Measurements from ENCODE around the gene GAS2L1. TPM values are rescaled to one million over a fixed set of nuclear protein-coding genes. Genes with fewer than 3 reads are reported as not detected.

Gene GAS2L1
- total RNA-seq, 2 experiments from 2014 or later: not detected

DNA sequence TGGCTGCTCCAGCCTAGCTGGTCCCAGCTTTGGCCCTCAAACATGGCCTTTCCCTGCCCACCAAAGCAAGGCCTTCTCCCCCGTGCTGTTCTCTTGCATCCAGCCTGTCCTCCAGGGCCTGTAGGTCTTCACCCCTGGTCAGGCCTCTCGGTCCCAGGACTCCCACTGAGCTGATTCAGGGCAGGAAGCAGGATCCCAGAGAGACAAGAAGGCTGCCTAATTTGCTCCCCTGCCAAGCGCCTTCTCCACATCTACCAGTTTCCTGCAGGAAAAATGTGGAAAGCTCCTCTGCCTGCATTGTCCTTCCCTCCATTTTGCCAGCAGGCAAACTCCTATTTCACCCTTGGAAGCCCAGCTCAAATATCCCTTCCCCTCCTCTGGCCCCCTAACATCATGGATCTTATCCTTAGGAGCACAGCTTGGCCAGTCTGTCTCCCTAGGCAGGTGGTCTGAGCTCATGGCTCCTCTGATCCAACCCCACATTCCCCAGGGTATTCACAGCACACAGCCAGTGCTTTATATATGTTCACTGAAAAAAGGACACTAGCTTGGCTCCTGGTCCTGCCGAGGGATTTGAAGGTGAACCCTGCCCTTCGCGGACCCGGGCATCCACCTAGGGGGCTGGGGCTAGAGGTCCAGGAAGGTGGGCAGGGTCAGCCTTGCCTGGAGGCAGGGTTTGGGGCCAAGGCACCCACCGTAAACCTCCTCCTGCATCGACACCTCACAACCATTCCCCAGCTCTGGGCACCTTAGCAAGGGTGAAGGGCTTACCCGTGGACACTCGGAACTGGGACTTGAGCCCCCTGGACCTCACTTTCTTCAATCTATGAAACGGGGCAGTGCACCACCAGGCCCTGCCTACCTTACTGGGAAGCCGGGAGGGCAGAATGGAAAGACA, 39.6 kb upstream of the GAS2L1 start:
- Histone ChIP-seq H3K36me3 (ENCODE audit: insufficient read depth, low read length) (peaks cover 62% of the 10 kb centered on the region), H3K9me3 (ENCODE audit: low read length) (no peaks in the 10 kb centered on the region), H3K4me1 (ENCODE audit: insufficient read depth, low read length, poor library complexity, severe bottlenecking) (peaks cover 32% of the 10 kb centered on the region), H3K9me2 (ENCODE audit: insufficient read depth, low read length) (no peaks in the 10 kb centered on the region), H3K4me2 (ENCODE audit: low read length) (peak overlapping the region; percentile 80), H3K27ac (ENCODE audit: low read depth, low read length, poor library complexity, severe bottlenecking) (peak overlapping the region; percentile 75), H3K4me3 (ENCODE audit: low read depth, low read length, poor library complexity, severe bottlenecking) (peak overlapping the region; percentile 92), H3K79me2 (ENCODE audit: insufficient read depth, low read depth, low read length) (peaks cover 57% of the 10 kb centered on the region), H2AFZ (ENCODE audit: low read length) (peak overlapping the region; percentile 78; the same call in 1 of the 2 replicates), H4K20me1 (ENCODE audit: insufficient read depth, low read length) (peaks cover 31% of the 10 kb centered on the region)
- ChIA-PET POLR2A (interaction anchor here (0.7 kb wide), 1 partner anchor 233 kb away, joined by 3 read pairs; no protein-coding TSS in a partner anchor), CTCF (ENCODE audit: unreplicated experiment) (no interaction called here)
- intact Hi-C loops (cut with micrococcal nuclease; ENCODE audit: unreplicated experiment): loop anchor here (5.0 to 10.0 kb wide), 3 partner anchors 80 to 1158 kb away; partner anchors contain the start of genes CHEK2, HSCB and MTFP1
- no peak for TF ChIP-seq EZH2phosphoT487 (IDR thresholded peaks at IDR 0.05; ENCODE audit: borderline replicate concordance, low read depth, low read length)
- TF ChIP-seq, protein P1, sequence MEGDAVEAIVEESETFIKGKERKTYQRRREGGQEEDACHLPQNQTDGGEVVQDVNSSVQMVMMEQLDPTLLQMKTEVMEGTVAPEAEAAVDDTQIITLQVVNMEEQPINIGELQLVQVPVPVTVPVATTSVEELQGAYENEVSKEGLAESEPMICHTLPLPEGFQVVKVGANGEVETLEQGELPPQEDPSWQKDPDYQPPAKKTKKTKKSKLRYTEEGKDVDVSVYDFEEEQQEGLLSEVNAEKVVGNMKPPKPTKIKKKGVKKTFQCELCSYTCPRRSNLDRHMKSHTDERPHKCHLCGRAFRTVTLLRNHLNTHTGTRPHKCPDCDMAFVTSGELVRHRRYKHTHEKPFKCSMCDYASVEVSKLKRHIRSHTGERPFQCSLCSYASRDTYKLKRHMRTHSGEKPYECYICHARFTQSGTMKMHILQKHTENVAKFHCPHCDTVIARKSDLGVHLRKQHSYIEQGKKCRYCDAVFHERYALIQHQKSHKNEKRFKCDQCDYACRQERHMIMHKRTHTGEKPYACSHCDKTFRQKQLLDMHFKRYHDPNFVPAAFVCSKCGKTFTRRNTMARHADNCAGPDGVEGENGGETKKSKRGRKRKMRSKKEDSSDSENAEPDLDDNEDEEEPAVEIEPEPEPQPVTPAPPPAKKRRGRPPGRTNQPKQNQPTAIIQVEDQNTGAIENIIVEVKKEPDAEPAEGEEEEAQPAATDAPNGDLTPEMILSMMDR (conservative IDR thresholded peaks at IDR 0.05; ENCODE audit: low read length): no peak
- BruUV-seq (replicated peaks): no TSS peak
- peak; percentile 13 for DNase-seq (ENCODE audit: low spot score)

DNA sequence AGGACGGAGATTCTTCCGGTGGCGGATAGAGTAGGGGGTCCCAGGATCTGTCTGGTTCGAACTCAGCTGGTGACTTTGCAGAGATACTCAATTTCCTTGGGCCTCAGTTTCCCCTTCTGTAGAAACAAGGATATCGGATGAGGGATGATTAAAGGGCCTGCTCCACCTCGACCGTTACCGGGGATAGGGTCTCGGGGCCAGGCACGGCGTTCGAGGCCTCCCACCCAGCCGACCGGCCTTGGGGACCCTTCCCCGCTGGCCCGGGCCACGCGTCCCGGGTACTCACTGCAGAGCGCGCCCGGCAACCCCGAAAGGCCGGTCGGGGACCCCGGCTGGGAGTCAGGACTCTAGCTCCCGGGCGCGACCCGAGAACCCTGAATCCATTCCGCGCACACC, 39.0 kb upstream of the GAS2L1 start:
- peak overlapping the region; percentile 92 for H3K4me3 ChIP-seq (ENCODE audit: low read depth, low read length, poor library complexity, severe bottlenecking)
- POLR2A ChIA-PET: no interaction called here
- CTCF ChIA-PET (ENCODE audit: unreplicated experiment): interaction anchor here (0.6 kb wide), 1 partner anchor 21 kb away, joined by 3 read pairs; no protein-coding TSS in a partner anchor
- no peaks in the 10 kb centered on the region for H3K9me3 ChIP-seq (ENCODE audit: low read length)
- peaks cover 34% of the 10 kb centered on the region for H3K4me1 ChIP-seq (ENCODE audit: insufficient read depth, low read length, poor library complexity, severe bottlenecking)
- peak overlapping the region; percentile 75 for H3K27ac ChIP-seq (ENCODE audit: low read depth, low read length, poor library complexity, severe bottlenecking)
- no peak for TF ChIP-seq EZH2phosphoT487 (IDR thresholded peaks at IDR 0.05; ENCODE audit: borderline replicate concordance, low read depth, low read length)
- TF ChIP-seq, protein P1 (conservative IDR thresholded peaks at IDR 0.05; ENCODE audit: low read length): no peak
- intact Hi-C loops (cut with micrococcal nuclease; ENCODE audit: unreplicated experiment): loop anchor here (5.0 to 10.0 kb wide), 3 partner anchors 80 to 1157 kb away; partner anchors contain the start of genes CHEK2, HSCB and MTFP1
- TSS peak; percentile 60 for BruUV-seq (replicated peaks)
- peaks cover 69% of the 10 kb centered on the region for H3K36me3 ChIP-seq (ENCODE audit: insufficient read depth, low read length)
- H3K79me2 ChIP-seq (ENCODE audit: insufficient read depth, low read depth, low read length): peaks cover 63% of the 10 kb centered on the region
- peaks cover 37% of the 10 kb centered on the region for H4K20me1 ChIP-seq (ENCODE audit: insufficient read depth, low read length)
- DNase-seq (ENCODE audit: low spot score): no peak
- H3K4me2 ChIP-seq (ENCODE audit: low read length): peak overlapping the region; percentile 80
- peak overlapping the region; percentile 78; the same call in 1 of the 2 replicates for H2AFZ ChIP-seq (ENCODE audit: low read length)
- H3K9me2 ChIP-seq (ENCODE audit: insufficient read depth, low read length): no peaks in the 10 kb centered on the region

Measured in OCI-LY7 (cell line).